Tibial nerve (tissue), 4 donors: ENCODE data around the gene WSB1. TPM values are rescaled to one million over a fixed set of nuclear protein-coding genes. Genes with fewer than 3 reads are reported as not detected.

Source experiments
- DNase-seq, 2 donors: peaks; one replicate each; pipeline ENCODE4 v3.0.0-alpha.2; 2019; ENCODE audit warnings: low spot score in 2 of 2
- H3K27ac ChIP-seq, 4 donors: fragments of 200-600 bp; sonication (generic) in 3 of 4; one replicate each; pipeline ENCODE4 v1.5.1; 2017 to 2019; ENCODE audit warnings: mild to moderate bottlenecking in 1 of 4
- H3K27me3 ChIP-seq, 2 donors: fragments of 200-600 bp; sonication (generic) in 1 of 2; one replicate each; pipeline versions ENCODE4 v1.5.1 to v1.6.0; 2017 to 2019
- H3K36me3 ChIP-seq, 3 donors: fragments of 200-600 bp; sonication (generic); one replicate each; pipeline ENCODE4 v1.5.1; 2018 to 2019
- H3K4me1 ChIP-seq, 4 donors: fragments of 200-600 bp; sonication (generic) in 3 of 4; one replicate each; pipeline ENCODE4 v1.5.1; 2017 to 2019
- H3K4me3 ChIP-seq, 4 donors: fragments of 200-600 bp; sonication (generic) in 3 of 4; one replicate each; pipeline ENCODE4 v1.5.1; 2017 to 2019; ENCODE audit warnings: mild to moderate bottlenecking in 1 of 4, moderate library complexity in 1 of 4
- H3K9me3 ChIP-seq, 4 donors: fragments of 200-600 bp; sonication (generic) in 3 of 4; one replicate each; pipeline ENCODE4 v1.5.1; 2017 to 2019
- EP300 ChIP-seq, 2 donors: sonication (generic); formaldehyde crosslinking; IDR thresholded peaks; one replicate each; pipeline ENCODE4 v1.6.1; 2017; ENCODE audit warnings: antibody characterized with exemption in 2 of 2, mild to moderate bottlenecking in 1 of 2
- POLR2A ChIP-seq, 2 donors: fragments of 450-650 bp; IDR thresholded peaks; one replicate each; pipeline ENCODE4 v1.6.1; 2017; ENCODE audit warnings: antibody characterized with exemption in 2 of 2, mild to moderate bottlenecking in 2 of 2, moderate library complexity in 2 of 2
- WGBS, 2 donors: methylation state at CpG; one replicate each; pipeline ENCODE4 v1.1.5; 2018; 5-methylcytosine and 5-hydroxymethylcytosine counted together
- total RNA-seq, 4 donors: library from RNA; depleted of rRNA; stranded (reverse); fragments of >200 nt; gene quantifications; one replicate each; pipeline ENCODE4 v1.1.0, GENCODE V29; 2016
- TF ChIP-seq, protein P1 (sequence below), 5 experiments: fragments of 200-600 bp in 3 of 5; fragments of 450-650 bp in 2 of 5; sonication (generic) in 3 of 5; IDR thresholded peaks; one replicate each; pipeline ENCODE4 v1.5.1; 2016 to 2019; ENCODE audit warnings: antibody characterized with exemption in 5 of 5, mild to moderate bottlenecking in 3 of 5, moderate library complexity in 2 of 5

WSB1 gene
- total RNA-seq, 4 donors from 2014 or later, result 201 to 225 (median 213) TPM

DNA sequence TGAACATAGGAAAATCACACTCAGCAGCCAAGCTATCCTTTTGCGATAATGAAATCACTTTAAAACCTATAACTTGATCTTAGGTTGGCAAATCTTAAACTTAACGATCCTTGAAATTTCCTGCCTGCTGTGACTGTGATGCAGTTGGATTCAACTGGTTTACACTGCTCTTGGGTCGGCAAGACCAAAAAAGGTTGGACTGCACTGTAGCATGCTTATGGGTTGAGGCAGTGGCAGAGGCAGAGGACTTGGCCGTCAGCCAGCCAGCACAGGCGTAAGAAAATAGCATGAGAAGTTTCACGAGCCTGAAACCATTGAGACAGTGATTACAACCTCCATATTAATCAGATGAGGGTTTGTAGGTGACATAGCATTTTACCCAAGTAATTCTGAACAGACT, 21.4 kb downstream of the WSB1 start:
- no peaks in the 10 kb centered on the region for H3K27me3 ChIP-seq
- no peak overlapping the region for H3K4me3 ChIP-seq
- DNase-seq, result peak; percentile 75 to 76
- 30 to 43% methylated on average over 6 of the region's 6 CpGs for WGBS, 2 donors
- TF ChIP-seq, protein P1, sequence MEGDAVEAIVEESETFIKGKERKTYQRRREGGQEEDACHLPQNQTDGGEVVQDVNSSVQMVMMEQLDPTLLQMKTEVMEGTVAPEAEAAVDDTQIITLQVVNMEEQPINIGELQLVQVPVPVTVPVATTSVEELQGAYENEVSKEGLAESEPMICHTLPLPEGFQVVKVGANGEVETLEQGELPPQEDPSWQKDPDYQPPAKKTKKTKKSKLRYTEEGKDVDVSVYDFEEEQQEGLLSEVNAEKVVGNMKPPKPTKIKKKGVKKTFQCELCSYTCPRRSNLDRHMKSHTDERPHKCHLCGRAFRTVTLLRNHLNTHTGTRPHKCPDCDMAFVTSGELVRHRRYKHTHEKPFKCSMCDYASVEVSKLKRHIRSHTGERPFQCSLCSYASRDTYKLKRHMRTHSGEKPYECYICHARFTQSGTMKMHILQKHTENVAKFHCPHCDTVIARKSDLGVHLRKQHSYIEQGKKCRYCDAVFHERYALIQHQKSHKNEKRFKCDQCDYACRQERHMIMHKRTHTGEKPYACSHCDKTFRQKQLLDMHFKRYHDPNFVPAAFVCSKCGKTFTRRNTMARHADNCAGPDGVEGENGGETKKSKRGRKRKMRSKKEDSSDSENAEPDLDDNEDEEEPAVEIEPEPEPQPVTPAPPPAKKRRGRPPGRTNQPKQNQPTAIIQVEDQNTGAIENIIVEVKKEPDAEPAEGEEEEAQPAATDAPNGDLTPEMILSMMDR (IDR thresholded peaks at IDR 0.05), result no peak
- TF ChIP-seq EP300 (IDR thresholded peaks at IDR 0.05), result peak in 1 of 2 donors; percentile 47
- H3K4me1 ChIP-seq, result peaks cover 0 to 26% (median 9%) of the 10 kb centered on the region in 4 donors
- peaks cover 0 to 86% (median 55%) of the 10 kb centered on the region in 3 donors for H3K36me3 ChIP-seq
- no peaks in the 10 kb centered on the region for H3K9me3 ChIP-seq
- H3K27ac ChIP-seq, result peak overlapping the region; percentile 13 to 73 (median 62)

DNA sequence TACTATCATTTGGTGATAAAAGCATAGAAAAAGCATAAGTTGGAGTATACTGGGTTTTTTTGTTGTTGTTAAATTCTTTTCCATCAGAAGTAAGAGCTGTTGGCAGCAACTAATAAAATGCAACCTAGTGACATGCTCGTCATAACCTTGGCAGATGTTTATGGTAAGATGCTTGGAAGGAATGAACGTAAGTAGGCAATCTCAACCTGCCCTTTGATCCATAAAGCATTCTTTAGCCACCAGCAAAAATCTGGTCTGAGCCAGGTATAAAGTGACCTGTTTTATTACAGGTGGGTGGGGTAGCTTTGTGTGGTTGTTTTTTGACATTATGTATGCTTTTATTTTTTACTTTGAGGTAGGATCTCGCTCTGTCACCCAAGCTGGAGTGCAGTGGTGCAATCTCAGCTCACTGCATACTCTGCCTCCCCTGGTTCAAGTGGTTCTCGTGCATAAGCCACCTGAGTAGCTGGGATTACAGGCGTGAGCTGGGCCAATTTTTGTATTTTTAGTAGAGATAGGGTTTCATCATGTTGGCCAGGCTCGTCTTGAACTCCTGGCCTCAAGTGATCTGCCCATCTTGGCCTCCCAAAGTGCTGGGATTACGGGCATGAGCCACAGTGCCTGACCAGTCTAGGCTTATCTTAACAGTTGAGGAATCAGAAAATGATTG, 22.0 kb downstream of the WSB1 start:
- H3K4me1 ChIP-seq, result peaks cover 0 to 28% (median 10%) of the 10 kb centered on the region in 4 donors
- peak overlapping the region; percentile 13 to 67 (median 40) for H3K27ac ChIP-seq

DNA sequence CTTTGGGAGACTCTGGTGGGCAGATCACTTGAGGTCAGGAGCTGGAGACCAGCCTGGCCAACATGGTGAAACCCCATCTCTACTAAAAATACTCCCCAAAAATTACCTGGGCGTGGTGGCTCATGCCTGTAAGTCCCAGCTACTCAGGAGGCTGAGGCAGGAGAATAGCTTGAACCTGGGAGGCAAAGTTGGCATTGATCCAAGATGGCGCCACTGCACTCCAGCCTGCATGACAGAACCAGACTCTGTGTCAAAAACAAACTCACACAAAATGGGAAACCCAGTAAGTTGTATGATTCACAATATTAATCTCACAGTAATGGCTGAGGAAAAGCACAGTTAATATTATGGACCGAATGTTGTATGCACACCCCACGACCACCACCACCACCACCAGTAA, 24.3 kb downstream of the WSB1 start:
- TF ChIP-seq POLR2A (IDR thresholded peaks at IDR 0.05), result no peak
- no peak for TF ChIP-seq EP300 (IDR thresholded peaks at IDR 0.05)
- TF ChIP-seq, protein P1 (IDR thresholded peaks at IDR 0.05), result no peak
- no peaks in the 10 kb centered on the region for H3K9me3 ChIP-seq
- no peak for DNase-seq
- H3K4me1 ChIP-seq, result peaks cover 0 to 37% (median 16%) of the 10 kb centered on the region in 4 donors
- WGBS, 2 donors, result 85 to 89% methylated on average over 4 of the region's 4 CpGs
- no peak overlapping the region for H3K4me3 ChIP-seq
- H3K27ac ChIP-seq, result no peak overlapping the region
- H3K27me3 ChIP-seq, result no peaks in the 10 kb centered on the region
- H3K36me3 ChIP-seq, result peaks cover 0 to 57% (median 34%) of the 10 kb centered on the region in 3 donors

More for the DNA sequence above, 22.0 kb downstream of the WSB1 start:
- 66 to 83% methylated on average over 7 of the region's 7 CpGs for WGBS, 2 donors
- DNase-seq, result no peak
- Histone ChIP-seq H3K36me3 (peaks cover 0 to 80% (median 49%) of the 10 kb centered on the region in 3 donors), H3K27me3 (no peaks in the 10 kb centered on the region), H3K9me3 (no peaks in the 10 kb centered on the region), H3K4me3 (no peak overlapping the region)
- TF ChIP-seq EP300 (IDR thresholded peaks at IDR 0.05), result no peak
- TF ChIP-seq POLR2A (IDR thresholded peaks at IDR 0.05), result no peak
- TF ChIP-seq, protein P1 (IDR thresholded peaks at IDR 0.05), result no peak

DNA sequence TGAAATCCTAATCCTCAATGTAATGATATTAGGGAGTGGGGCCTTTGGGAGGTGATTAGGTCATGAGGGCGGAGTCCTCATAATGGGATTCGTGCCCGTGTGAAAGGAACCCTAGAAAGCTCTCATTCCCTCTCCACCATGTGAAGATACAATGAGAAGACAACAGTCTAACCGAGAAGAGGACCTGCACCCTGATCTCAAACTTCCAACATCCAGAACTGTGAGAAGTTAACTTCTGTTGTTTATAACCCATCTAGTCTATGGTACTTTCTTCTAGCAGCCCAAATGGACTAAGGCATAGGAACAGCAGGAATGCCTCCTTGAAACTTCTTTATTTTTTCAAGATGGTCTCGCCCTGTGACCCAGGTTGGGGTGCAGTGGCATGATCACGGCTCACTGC, 24.7 kb downstream of the WSB1 start:
- Histone ChIP-seq H3K9me3 (no peaks in the 10 kb centered on the region), H3K27ac (peak overlapping the region in 2 of 4 donors; percentile 13 to 68), H3K4me3 (no peak overlapping the region), H3K4me1 (peaks cover under 1 to 41% (median 20%) of the 10 kb centered on the region in 4 donors), H3K36me3 (peaks cover 0 to 53% (median 30%) of the 10 kb centered on the region in 3 donors), H3K27me3 (no peaks in the 10 kb centered on the region)
- DNase-seq, result no peak
- TF ChIP-seq POLR2A (IDR thresholded peaks at IDR 0.05), result no peak
- TF ChIP-seq, protein P1 (IDR thresholded peaks at IDR 0.05), result no peak
- no peak for TF ChIP-seq EP300 (IDR thresholded peaks at IDR 0.05)
- WGBS, 2 donors, result 78 to 89% methylated on average over 6 of the region's 6 CpGs

DNA sequence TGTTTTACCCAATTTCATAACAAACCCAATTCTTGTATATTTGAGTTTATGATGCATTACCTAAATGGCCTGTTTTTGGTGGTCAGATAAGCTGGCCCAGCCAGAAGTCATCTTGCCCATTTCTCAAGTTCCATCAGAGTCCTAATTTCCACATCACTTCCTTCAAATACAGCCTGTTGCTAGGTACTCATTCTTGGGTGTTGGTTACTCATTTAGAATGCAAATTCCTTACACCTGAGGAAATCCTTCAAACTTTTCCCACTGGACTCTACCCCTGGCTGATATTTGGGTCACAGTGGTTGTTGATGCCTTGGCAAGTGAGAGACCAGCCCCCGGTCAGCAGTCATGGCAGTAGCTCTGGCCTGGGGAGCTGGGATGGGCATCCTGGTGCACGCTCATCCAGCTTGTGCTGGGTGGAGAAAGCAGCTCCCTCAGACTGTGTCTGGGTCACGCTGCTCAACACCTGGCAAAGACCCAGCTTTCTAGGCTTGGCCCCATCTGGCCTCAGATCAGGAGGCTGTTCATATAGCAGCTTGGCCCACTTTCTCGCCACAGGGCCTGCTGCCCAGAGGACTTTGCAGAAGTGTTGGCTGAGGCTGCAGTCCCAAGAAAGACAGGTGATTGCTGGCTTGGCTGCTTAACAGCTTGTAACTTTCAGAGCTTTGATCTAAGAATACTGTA, 25.8 kb downstream of the WSB1 start:
- H3K27me3 ChIP-seq, result no peaks in the 10 kb centered on the region
- H3K4me3 ChIP-seq, result no peak overlapping the region
- TF ChIP-seq EP300 (IDR thresholded peaks at IDR 0.05) (peak in 1 of 2 donors; percentile 44), POLR2A (IDR thresholded peaks at IDR 0.05) (no peak)
- TF ChIP-seq, protein P1 (IDR thresholded peaks at IDR 0.05), result no peak
- peaks cover 7 to 50% (median 29%) of the 10 kb centered on the region in 4 donors for H3K4me1 ChIP-seq
- peak in 1 of 2 donors; percentile 51 for DNase-seq
- H3K36me3 ChIP-seq, result peaks cover 0 to 42% (median 21%) of the 10 kb centered on the region in 3 donors
- 18 to 21% methylated on average over 4 of the region's 4 CpGs for WGBS, 2 donors
- peak overlapping the region in 3 of 4 donors; percentile 38 to 68 (median 62) for H3K27ac ChIP-seq
- no peaks in the 10 kb centered on the region for H3K9me3 ChIP-seq
